Measurements from ENCODE around the gene HIPK3.

HIPK3 gene

GRCh38 chr11:33399421-33399820 is 142.2 kb downstream of the HIPK3 start:
- DNase-seq = no peak

- DNase-seq = no peak
These were observed 144.9 kb downstream of the HIPK3 start for GRCh38 chr11:33402066-33402465.

DNA sequence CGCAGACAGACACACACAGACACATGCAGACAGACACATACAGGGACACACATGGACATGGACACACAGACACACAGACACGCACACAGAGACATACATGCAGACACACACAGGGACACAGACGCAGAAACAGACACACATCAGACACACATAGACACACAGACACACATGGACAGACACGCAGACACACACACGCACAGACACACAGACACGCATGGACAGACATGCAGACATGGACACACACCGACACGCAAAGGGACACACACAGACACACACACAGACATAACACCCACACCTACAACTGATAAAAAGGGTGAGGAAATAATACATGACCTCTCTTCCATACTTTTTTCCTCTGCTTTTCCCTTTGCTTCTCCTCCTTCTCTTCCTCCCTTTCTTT is 146.2 kb downstream of the HIPK3 start:
- DNase-seq = no peak

GRCh38 chr11:33405834-33406602 is 148.8 kb downstream of the HIPK3 start:
- no peak for DNase-seq
